Measurements from ENCODE around the gene RPL9.

DNA sequence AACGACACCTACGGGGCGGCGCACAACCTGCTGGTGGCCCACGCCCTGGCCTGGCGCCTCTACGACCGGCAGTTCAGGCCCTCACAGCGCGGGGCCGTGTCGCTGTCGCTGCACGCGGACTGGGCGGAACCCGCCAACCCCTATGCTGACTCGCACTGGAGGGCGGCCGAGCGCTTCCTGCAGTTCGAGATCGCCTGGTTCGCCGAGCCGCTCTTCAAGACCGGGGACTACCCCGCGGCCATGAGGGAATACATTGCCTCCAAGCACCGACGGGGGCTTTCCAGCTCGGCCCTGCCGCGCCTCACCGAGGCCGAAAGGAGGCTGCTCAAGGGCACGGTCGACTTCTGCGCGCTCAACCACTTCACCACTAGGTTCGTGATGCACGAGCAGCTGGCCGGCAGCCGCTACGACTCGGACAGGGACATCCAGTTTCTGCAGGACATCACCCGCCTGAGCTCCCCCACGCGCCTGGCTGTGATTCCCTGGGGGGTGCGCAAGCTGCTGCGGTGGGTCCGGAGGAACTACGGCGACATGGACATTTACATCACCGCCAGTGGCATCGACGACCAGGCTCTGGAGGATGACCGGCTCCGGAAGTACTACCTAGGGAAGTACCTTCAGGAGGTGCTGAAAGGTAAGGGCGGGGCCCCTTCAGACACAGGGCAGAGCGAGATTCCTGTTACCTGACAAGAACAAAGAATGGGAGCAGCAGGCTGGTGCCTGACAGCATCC lies 11.7 kb downstream of the RPL9 start:
- TF ChIP-seq, protein P1, sequence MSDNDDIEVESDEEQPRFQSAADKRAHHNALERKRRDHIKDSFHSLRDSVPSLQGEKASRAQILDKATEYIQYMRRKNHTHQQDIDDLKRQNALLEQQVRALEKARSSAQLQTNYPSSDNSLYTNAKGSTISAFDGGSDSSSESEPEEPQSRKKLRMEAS (IDR thresholded peaks at IDR 0.05) = peak; percentile 88
- TF ChIP-seq EZH2 (IDR thresholded peaks at IDR 0.05; ENCODE audit: low read depth, low read length, severe bottlenecking) = no peak
- TF ChIP-seq, protein P2, sequence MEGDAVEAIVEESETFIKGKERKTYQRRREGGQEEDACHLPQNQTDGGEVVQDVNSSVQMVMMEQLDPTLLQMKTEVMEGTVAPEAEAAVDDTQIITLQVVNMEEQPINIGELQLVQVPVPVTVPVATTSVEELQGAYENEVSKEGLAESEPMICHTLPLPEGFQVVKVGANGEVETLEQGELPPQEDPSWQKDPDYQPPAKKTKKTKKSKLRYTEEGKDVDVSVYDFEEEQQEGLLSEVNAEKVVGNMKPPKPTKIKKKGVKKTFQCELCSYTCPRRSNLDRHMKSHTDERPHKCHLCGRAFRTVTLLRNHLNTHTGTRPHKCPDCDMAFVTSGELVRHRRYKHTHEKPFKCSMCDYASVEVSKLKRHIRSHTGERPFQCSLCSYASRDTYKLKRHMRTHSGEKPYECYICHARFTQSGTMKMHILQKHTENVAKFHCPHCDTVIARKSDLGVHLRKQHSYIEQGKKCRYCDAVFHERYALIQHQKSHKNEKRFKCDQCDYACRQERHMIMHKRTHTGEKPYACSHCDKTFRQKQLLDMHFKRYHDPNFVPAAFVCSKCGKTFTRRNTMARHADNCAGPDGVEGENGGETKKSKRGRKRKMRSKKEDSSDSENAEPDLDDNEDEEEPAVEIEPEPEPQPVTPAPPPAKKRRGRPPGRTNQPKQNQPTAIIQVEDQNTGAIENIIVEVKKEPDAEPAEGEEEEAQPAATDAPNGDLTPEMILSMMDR (IDR thresholded peaks at IDR 0.05; ENCODE audit: control extremely low read depth in 1 of 3, insufficient read depth in 1 of 3, low read depth in 1 of 3, low read length in 3 of 3) = peak; percentile 38 to 53 (median 52)

Data from H1 (cell line).